ENCODE measurements around the gene SFT2D1. TPM values are rescaled to one million over a fixed set of nuclear protein-coding genes. Genes with fewer than 3 reads are reported as not detected.
A peak's percentile ranks its signal among the peaks of the same experiment; 100 is the strongest.

Gene SFT2D1
- total RNA-seq, 1 experiment from 2014 or later, result 40.2 TPM

DNA sequence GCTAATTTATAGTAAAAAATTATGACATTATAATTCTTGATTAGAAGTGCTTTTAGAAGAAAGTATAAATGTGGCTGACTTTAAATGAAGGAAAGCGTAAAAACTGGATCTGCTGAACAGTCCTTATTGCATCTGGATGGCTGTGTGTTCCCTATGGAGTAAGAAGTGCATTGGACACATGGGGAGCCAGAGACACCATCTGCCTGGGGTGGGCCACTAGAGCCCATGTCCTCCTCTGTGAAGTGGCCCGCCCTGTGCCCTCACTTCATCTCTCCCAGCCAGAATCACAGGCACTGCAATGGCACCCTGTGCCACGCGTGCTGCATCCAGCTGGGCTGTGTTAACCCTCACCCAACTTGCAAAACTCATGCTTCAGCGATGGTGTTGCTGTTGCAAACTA lies 13.2 kb upstream of the SFT2D1 start:
- no CpG with 5 or more reads among the region's 5 CpGs for WGBS (ENCODE audit: extremely low coverage, insufficient read length, low lambda C conversion rate)
- no peak overlapping the region for H4K91ac ChIP-seq (ENCODE audit: insufficient read length, low read depth, low read length)
- TF ChIP-seq, protein P1, sequence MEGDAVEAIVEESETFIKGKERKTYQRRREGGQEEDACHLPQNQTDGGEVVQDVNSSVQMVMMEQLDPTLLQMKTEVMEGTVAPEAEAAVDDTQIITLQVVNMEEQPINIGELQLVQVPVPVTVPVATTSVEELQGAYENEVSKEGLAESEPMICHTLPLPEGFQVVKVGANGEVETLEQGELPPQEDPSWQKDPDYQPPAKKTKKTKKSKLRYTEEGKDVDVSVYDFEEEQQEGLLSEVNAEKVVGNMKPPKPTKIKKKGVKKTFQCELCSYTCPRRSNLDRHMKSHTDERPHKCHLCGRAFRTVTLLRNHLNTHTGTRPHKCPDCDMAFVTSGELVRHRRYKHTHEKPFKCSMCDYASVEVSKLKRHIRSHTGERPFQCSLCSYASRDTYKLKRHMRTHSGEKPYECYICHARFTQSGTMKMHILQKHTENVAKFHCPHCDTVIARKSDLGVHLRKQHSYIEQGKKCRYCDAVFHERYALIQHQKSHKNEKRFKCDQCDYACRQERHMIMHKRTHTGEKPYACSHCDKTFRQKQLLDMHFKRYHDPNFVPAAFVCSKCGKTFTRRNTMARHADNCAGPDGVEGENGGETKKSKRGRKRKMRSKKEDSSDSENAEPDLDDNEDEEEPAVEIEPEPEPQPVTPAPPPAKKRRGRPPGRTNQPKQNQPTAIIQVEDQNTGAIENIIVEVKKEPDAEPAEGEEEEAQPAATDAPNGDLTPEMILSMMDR (conservative IDR thresholded peaks at IDR 0.05), result no peak
- no peak overlapping the region for H2AFZ ChIP-seq (ENCODE audit: low read length)
- no peak overlapping the region for H2BK12ac ChIP-seq (ENCODE audit: insufficient read length, low read depth, low read length)
- no peak overlapping the region for H2AK5ac ChIP-seq (ENCODE audit: insufficient read length, low read length)
- H3K4me2 ChIP-seq (ENCODE audit: insufficient read depth, insufficient read length, low read length), result no peak overlapping the region
- Mint-ChIP-seq H3K4me1 (peaks cover 10 to 20% of the 10 kb centered on the region in 2 experiments), H3K27me3 (ENCODE audit: low read depth) (peaks cover 2% of the 10 kb centered on the region; the same call in 1 of the 2 replicates), H3K36me3 (ENCODE audit: insufficient read depth in 1 of 3, low read depth in 3 of 3) (peaks cover 0 to 4% (median 0%) of the 10 kb centered on the region in 3 experiments; a peak in 2 of 7 replicates), H3K9me3 (peaks cover 0 to 9% of the 10 kb centered on the region in 2 experiments; a peak in 3 of 5 replicates), H3K4me3 (no peak overlapping the region), H3K27ac (peak overlapping the region in 1 of 3 experiments; percentile 87; a peak in 1 of 7 replicates)
- no peak for DNase-seq
- no peaks in the 10 kb centered on the region for H3K9me3 ChIP-seq (ENCODE audit: control insufficient read depth, low read depth, low read length)
- H3K23ac ChIP-seq (ENCODE audit: insufficient read length, low read depth, low read length), result no peak overlapping the region
- no peak overlapping the region for H3K14ac ChIP-seq (ENCODE audit: insufficient read depth, low read length)
- no peak overlapping the region for H3T11ph ChIP-seq (ENCODE audit: low read length)
- H3K27me3 ChIP-seq (ENCODE audit: insufficient read depth, low read length), result no peaks in the 10 kb centered on the region
- H3K56ac ChIP-seq (ENCODE audit: insufficient read length, low read depth, low read length), result no peak overlapping the region
- no peaks in the 10 kb centered on the region for H3K79me2 ChIP-seq (ENCODE audit: insufficient read depth, low read length)
- no peak overlapping the region for H3K18ac ChIP-seq (ENCODE audit: insufficient read length, low read depth, low read length)
- no peak overlapping the region for H4K8ac ChIP-seq (replicated peaks; ENCODE audit: insufficient read length, low read depth, low read length)
- H3K9ac ChIP-seq (ENCODE audit: extremely low read depth, insufficient read length, low read length), result no peak overlapping the region
- H3K4ac ChIP-seq (ENCODE audit: low read depth, low read length), result no peak overlapping the region
- H3K23me2 ChIP-seq (ENCODE audit: insufficient read length, low read depth, low read length, poor library complexity, severe bottlenecking), result no peaks in the 10 kb centered on the region
- no peak overlapping the region for H2BK120ac ChIP-seq (ENCODE audit: low read depth, low read length, poor library complexity, severe bottlenecking)
- H2BK20ac ChIP-seq (ENCODE audit: low read depth, low read length, poor library complexity, severe bottlenecking), result no peak overlapping the region
- H3K4me1 ChIP-seq (ENCODE audit: insufficient read depth, low read length), result peaks cover 1% of the 10 kb centered on the region; the same call in 1 of the 2 replicates
- H4K5ac ChIP-seq (ENCODE audit: insufficient read length, low read depth, low read length), result no peak overlapping the region
- H2BK5ac ChIP-seq (ENCODE audit: insufficient read length, low read length), result no peak overlapping the region
- no peak overlapping the region for H2BK15ac ChIP-seq (ENCODE audit: low read depth, low read length)
- H3K79me1 ChIP-seq (ENCODE audit: insufficient read depth, low read depth, low read length, poor library complexity, severe bottlenecking), result no peaks in the 10 kb centered on the region
- no peaks in the 10 kb centered on the region for H4K20me1 ChIP-seq (ENCODE audit: control insufficient read depth, insufficient read depth, insufficient read length)
- no peak overlapping the region for H3K27ac ChIP-seq (ENCODE audit: insufficient read length, low read depth, low read length)
